ENCODE results near the gene CPVL. TPM values are rescaled to one million over a fixed set of nuclear protein-coding genes. Genes with fewer than 3 reads are reported as not detected.

Gene CPVL
- total RNA-seq, 3 donors from 2014 or later = 11.4 to 44.2 (median 13.4) TPM

- Histone ChIP-seq H3K4me3 (no peak overlapping the region), H3K27ac (no peak overlapping the region), H3K36me3 (no peaks in the 10 kb centered on the region), H3K27me3 (no peaks in the 10 kb centered on the region), H3K9me3 (no peaks in the 10 kb centered on the region), H3K4me1 (no peaks in the 10 kb centered on the region)
- TF ChIP-seq, protein P1, sequence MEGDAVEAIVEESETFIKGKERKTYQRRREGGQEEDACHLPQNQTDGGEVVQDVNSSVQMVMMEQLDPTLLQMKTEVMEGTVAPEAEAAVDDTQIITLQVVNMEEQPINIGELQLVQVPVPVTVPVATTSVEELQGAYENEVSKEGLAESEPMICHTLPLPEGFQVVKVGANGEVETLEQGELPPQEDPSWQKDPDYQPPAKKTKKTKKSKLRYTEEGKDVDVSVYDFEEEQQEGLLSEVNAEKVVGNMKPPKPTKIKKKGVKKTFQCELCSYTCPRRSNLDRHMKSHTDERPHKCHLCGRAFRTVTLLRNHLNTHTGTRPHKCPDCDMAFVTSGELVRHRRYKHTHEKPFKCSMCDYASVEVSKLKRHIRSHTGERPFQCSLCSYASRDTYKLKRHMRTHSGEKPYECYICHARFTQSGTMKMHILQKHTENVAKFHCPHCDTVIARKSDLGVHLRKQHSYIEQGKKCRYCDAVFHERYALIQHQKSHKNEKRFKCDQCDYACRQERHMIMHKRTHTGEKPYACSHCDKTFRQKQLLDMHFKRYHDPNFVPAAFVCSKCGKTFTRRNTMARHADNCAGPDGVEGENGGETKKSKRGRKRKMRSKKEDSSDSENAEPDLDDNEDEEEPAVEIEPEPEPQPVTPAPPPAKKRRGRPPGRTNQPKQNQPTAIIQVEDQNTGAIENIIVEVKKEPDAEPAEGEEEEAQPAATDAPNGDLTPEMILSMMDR (IDR thresholded peaks at IDR 0.05) = no peak
- TF ChIP-seq POLR2AphosphoS5 (IDR thresholded peaks at IDR 0.05) = no peak
- TF ChIP-seq POLR2A (IDR thresholded peaks at IDR 0.05) = no peak
- DNase-seq (ENCODE audit: low spot score in 2 of 2) = no peak
- intact Hi-C loops (cut with DNase I; ENCODE audit: low total_unique reads) = no loop called here
Measured at GRCh38 chr7:29013082-29013695, 133.1 kb downstream of the CPVL start.

DNA sequence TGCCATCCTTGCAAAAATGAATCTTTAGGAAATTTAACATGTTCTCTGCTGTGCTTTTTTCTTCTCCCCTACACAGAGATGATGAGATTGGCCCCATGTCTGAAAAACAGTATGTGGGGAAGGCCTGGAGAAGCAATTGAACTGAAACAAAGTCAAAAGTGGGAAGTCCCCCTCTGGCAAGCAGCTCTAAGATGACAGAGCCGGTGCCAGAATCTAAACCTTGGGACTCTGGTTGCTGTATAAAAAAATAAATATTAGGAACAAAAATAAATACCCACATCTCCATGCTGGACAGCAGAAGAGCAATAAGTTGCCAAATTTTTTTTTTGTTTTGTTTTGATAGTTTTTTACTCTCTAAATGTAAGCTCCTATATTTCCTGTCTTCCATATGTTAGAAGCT is 136.4 kb downstream of the CPVL start:
- no peak for DNase-seq (ENCODE audit: low spot score in 2 of 2)
- Histone ChIP-seq H3K9me3 (no peaks in the 10 kb centered on the region), H3K36me3 (no peaks in the 10 kb centered on the region), H3K4me3 (no peak overlapping the region), H3K27me3 (no peaks in the 10 kb centered on the region), H3K4me1 (no peaks in the 10 kb centered on the region), H3K27ac (no peak overlapping the region)
- intact Hi-C loops (cut with DNase I; ENCODE audit: low total_unique reads) = no loop called here
- TF ChIP-seq, protein P1 (IDR thresholded peaks at IDR 0.05) = no peak
- TF ChIP-seq POLR2A (IDR thresholded peaks at IDR 0.05) = no peak
- TF ChIP-seq POLR2AphosphoS5 (IDR thresholded peaks at IDR 0.05) = no peak

DNA sequence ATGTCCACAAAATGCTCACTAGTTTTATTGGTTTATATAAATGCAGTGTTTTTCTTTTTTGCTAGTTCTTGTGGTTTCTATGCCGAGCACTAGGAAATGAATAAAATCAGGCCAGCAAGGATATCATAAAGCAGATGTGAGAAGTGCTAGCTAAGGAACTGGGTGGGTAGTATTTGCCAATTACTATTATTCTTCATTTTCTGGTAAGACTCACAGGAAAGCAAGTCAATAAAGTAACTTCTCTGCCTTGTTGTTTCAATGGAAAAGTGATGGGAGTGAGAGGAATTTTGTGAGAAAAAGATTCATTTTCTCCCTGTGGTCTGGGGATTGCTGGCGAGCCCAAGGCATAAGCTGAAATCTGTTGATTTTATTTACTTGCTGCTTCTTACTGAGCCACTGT is 137.7 kb downstream of the CPVL start:
- Histone ChIP-seq H3K27me3 (no peaks in the 10 kb centered on the region), H3K36me3 (no peaks in the 10 kb centered on the region), H3K4me1 (no peaks in the 10 kb centered on the region), H3K4me3 (no peak overlapping the region), H3K27ac (no peak overlapping the region), H3K9me3 (no peaks in the 10 kb centered on the region)
- no peak for DNase-seq (ENCODE audit: low spot score in 2 of 2)
- TF ChIP-seq POLR2A (IDR thresholded peaks at IDR 0.05) (no peak), POLR2AphosphoS5 (IDR thresholded peaks at IDR 0.05) (no peak)
- TF ChIP-seq, protein P1 (IDR thresholded peaks at IDR 0.05) = no peak
- intact Hi-C loops (cut with DNase I; ENCODE audit: low total_unique reads) = no loop called here

DNA sequence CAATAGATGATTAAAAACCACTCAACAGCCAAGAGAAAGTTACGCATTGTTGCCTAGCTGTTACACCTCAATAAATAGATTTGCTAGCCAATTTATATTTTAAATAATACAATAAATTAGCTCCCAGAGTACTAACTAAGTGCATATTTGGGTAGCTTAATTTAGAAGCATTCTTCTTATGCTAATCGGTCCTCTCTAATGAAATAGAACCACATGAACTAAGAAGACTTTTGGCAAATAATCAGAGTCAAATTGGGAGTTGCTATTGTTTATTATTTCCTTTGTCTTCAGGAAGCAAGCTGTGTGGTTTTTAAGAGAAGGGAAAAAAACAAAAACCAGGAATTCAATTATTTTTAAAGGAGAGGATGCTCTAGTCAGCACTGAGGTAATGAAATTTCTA is 139.2 kb downstream of the CPVL start:
- Histone ChIP-seq H3K4me1 (no peaks in the 10 kb centered on the region), H3K4me3 (no peak overlapping the region), H3K27ac (no peak overlapping the region), H3K36me3 (no peaks in the 10 kb centered on the region), H3K9me3 (no peaks in the 10 kb centered on the region), H3K27me3 (no peaks in the 10 kb centered on the region)
- TF ChIP-seq POLR2A (IDR thresholded peaks at IDR 0.05) = no peak
- no peak for TF ChIP-seq POLR2AphosphoS5 (IDR thresholded peaks at IDR 0.05)
- TF ChIP-seq, protein P1 (IDR thresholded peaks at IDR 0.05) = no peak
- intact Hi-C loops (cut with DNase I; ENCODE audit: low total_unique reads) = no loop called here
- DNase-seq (ENCODE audit: low spot score in 2 of 2) = no peak

GRCh38 chr7:29005829-29006228 is 140.5 kb downstream of the CPVL start:
- intact Hi-C loops (cut with DNase I; ENCODE audit: low total_unique reads) = no loop called here
- H3K4me1 ChIP-seq = no peaks in the 10 kb centered on the region
- H3K9me3 ChIP-seq = no peaks in the 10 kb centered on the region
- no peaks in the 10 kb centered on the region for H3K27me3 ChIP-seq
- TF ChIP-seq, protein P1 (IDR thresholded peaks at IDR 0.05) = no peak
- no peak overlapping the region for H3K4me3 ChIP-seq
- H3K36me3 ChIP-seq = no peaks in the 10 kb centered on the region
- no peak for DNase-seq (ENCODE audit: low spot score in 2 of 2)
- peak overlapping the region; percentile 46 to 82 for H3K27ac ChIP-seq

Data from breast epithelium (tissue), 4 donors.